ENCODE measurements around the gene ERF.
A peak's percentile ranks its signal among the peaks of the same experiment; 100 is the strongest.

ERF gene

DNA sequence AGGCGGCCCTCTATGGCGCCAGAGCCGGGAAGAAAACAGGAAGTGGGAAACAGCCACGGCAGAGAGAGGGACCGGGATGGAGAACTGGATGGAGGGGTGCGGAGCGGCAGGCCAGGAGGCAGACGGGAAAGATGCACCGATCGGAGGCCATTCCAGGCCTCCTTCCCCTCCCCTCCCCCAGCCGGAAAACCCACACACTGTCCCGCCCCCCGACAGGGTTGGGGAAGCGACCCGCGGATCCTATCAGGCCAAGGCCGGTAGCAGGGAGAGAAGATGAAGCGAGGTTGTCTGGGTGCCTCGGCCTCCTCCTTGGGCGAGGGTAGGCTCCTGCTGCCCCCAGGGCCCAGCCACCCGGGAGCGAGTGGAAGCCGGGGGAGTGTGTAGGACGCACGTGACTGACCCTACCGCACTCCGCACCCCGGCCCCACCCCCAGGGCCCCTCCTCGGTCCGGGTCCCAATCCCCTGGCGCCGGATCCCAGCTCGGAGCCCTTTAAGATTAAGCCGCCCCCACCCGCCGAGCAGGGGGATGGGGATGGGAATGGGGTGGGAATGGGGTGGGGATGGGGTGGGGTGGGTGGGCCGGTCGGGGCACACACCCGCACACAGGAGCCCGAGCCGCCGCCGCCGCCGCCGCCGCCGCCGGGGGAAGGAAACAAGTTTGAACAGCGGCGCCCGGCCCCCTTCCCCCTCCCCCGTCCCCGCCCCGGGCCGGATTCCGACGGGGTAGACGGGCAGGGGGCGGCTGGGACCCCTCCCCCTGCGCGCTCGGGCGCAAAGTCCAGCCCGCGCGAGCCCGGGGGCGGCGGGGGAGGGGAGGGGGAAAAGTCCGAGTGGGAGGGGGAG, 1.5 kb downstream of the ERF start:
- Histone ChIP-seq H3K27ac (ENCODE audit: low read length) (no peak overlapping the region), H3K27me3 (ENCODE audit: control insufficient read depth, insufficient read depth, low read length) (no peaks in the 10 kb centered on the region), H3K4me1 (ENCODE audit: control insufficient read depth, insufficient read depth, low read length) (peaks cover 13% of the 10 kb centered on the region), H3K9me3 (ENCODE audit: control insufficient read depth, insufficient read depth, low read length) (no peaks in the 10 kb centered on the region), H3K4me3 (ENCODE audit: low read length) (peak overlapping the region; percentile 82; the same call in 1 of the 2 replicates), H3K36me3 (ENCODE audit: control insufficient read depth, insufficient read depth, low read length) (peaks cover 7% of the 10 kb centered on the region; the same call in 1 of the 2 replicates)
- no peak for DNase-seq (ENCODE audit: low read depth, low spot score)
- no CpG with 5 or more reads among the region's 71 CpGs for WGBS (ENCODE audit: insufficient coverage, insufficient read length)

DNA sequence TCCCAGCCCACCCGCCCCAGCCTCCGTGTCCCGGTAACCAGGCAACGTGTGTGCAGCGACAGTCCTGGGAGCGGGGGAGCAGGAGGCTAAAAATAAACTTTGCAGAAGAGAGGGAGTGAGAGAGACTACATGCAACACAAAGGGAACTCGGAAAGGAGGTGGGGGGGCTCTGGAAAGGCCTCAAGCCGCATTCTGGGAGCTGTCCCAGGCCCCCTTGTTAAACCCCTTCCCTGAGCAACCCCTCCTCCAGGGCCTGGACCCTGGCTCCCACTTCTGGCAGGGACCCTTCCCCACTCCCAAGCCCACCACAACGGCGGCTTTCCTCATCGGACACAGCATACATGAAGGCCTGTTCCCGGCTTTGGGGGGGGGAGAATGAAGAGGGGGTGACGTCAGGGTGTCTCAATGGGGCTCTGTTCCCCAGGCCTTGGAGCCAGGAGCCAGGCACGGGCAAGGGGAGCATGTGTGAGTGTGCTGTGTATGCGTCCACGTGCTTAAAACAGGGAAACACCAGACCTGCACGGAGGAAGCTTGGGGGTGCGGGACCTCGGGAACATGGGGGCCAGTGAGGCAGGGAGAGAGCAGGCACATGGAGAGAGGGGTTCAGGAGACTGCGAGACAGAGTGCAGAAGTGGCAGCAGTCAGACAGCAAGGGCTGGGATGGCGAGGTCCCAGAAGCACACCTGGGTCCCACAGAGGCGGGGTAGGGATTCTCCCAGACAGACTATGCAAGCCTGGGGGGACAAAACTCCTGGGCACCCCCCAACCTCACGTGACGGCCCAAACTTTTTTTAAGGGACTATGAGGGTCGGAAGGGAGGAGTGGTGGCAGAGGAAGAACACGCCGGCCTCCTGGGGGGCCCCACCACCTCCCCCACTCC, 2.3 kb downstream of the ERF start:
- Histone ChIP-seq H3K4me3 (ENCODE audit: low read length) (peak overlapping the region; percentile 82; the same call in 1 of the 2 replicates), H3K4me1 (ENCODE audit: control insufficient read depth, insufficient read depth, low read length) (peaks cover 13% of the 10 kb centered on the region), H3K36me3 (ENCODE audit: control insufficient read depth, insufficient read depth, low read length) (peaks cover 7% of the 10 kb centered on the region; the same call in 1 of the 2 replicates), H3K27me3 (ENCODE audit: control insufficient read depth, insufficient read depth, low read length) (no peaks in the 10 kb centered on the region), H3K27ac (ENCODE audit: low read length) (no peak overlapping the region), H3K9me3 (ENCODE audit: control insufficient read depth, insufficient read depth, low read length) (no peaks in the 10 kb centered on the region)
- no CpG with 5 or more reads among the region's 27 CpGs for WGBS (ENCODE audit: insufficient coverage, insufficient read length)
- no peak for DNase-seq (ENCODE audit: low read depth, low spot score)

DNA sequence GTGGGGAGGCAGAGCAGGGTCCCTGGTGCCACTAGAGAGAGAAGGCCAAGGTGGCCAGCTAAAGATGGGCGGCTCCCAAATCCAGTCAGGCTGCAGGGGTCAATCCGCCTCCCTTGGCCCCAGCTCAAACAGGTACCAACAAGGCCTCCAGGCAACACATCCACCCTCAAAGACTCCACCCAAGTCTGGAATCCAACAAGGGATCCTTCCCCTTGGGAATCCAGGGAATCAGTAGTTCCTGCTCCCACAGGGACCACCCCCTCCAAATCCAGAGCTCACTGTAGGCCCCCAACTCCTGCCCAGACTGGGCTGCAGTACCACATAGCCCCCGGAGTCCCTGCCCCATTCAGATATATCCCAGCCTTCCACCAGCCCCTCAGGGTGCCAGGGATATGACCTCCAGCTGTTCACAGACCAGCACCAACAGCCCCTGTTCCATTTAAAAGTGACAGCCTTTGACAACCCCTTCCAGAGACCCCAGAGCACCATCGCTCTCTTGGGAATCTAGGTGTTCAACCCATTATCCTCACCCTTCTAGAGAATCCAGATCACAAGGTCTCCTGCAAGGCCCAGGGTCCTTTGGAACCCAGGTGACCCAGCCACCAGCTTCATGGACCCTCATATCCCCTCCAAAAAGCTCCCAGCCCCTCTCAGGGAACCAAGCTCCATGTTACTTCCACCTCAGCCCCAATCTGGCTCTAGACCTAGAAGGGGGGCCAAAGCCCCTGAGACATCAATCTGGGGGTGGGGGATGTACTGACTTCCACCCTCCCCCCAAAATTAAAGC, 3.2 kb downstream of the ERF start:
- H3K27ac ChIP-seq (ENCODE audit: low read length) = no peak overlapping the region

DNA sequence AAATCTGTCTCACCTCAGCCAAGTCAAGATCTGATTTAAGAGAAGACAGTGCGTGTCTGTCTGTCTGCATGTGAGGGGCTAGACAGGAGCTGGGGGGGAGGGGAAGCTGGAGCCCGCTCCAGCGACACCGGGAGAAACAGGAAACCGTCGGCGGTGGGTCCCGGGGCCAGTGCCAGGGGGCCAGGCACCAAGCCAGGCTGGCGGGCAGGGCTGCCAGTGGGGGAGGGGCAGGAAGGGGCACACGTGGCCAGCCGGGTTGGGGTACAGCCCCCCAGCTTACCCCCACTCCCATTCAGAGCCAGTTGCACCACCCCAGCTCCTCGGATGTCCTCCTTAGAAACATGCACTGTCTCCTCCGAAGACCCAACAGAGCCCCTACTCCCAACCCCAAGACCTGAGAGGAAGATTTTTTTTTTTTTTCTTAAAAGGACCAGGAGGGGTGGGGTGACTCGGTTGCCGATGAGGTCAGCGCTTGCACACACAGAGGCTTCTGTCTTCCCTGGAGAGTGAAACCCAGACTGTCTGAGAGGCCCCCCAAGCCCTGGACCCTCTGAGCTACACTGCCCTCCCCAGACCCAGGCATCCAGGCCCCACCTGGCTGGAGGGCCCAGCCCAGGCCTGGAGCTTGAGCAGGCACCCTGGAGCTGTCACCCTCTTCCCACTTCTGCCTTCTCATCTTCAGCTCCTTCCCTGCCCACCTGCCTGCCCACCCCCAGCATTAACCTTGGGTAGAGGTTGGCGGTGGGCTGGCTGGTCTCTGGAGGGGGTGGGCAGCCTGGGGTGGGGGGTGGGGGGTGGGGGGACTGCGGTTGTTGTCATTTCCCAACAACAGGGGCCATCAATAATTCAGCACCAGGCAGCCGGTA, 4.0 kb downstream of the ERF start:
- DNase-seq (ENCODE audit: low read depth, low spot score) = no peak
- H3K36me3 ChIP-seq (ENCODE audit: control insufficient read depth, insufficient read depth, low read length) = peaks cover 7% of the 10 kb centered on the region; the same call in 1 of the 2 replicates

More for the DNA sequence above, 3.2 kb downstream of the ERF start:
- Histone ChIP-seq H3K36me3 (ENCODE audit: control insufficient read depth, insufficient read depth, low read length) (peaks cover 7% of the 10 kb centered on the region; the same call in 1 of the 2 replicates), H3K4me3 (ENCODE audit: low read length) (no peak overlapping the region), H3K9me3 (ENCODE audit: control insufficient read depth, insufficient read depth, low read length) (no peaks in the 10 kb centered on the region), H3K4me1 (ENCODE audit: control insufficient read depth, insufficient read depth, low read length) (peaks cover 13% of the 10 kb centered on the region), H3K27me3 (ENCODE audit: control insufficient read depth, insufficient read depth, low read length) (no peaks in the 10 kb centered on the region)
- DNase-seq (ENCODE audit: low read depth, low spot score) = no peak
- no CpG with 5 or more reads among the region's 4 CpGs for WGBS (ENCODE audit: insufficient coverage, insufficient read length)

DNA sequence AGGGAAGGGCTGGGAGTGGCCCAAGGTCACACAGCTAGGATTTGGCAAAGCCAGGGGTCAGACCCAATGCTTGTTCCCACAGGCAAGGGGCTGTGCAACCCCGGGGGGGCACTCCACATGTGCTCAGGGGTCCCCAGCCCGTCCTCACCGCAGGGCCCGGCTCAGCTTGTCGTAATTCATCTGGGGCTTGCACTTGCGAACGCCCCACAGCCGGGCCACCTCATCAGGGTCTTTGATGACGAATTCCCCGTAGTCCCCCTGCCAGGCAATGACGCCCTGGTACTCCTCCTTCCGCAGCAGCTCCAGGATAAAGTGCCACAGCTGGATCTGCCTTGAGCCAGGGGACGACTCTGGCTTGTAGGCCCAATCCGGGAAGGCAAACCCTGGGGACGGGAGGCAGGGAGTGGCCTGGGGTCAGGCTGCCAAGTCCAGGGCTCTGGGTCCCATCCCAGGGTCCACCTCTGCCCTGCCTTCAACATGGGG, 4.7 kb downstream of the ERF start:
- DNase-seq (ENCODE audit: low read depth, low spot score) = no peak
- no peaks in the 10 kb centered on the region for H3K9me3 ChIP-seq (ENCODE audit: control insufficient read depth, insufficient read depth, low read length)
- peaks cover 15% of the 10 kb centered on the region for H3K4me1 ChIP-seq (ENCODE audit: control insufficient read depth, insufficient read depth, low read length)
- no peaks in the 10 kb centered on the region for H3K27me3 ChIP-seq (ENCODE audit: control insufficient read depth, insufficient read depth, low read length)
- no CpG with 5 or more reads among the region's 15 CpGs for WGBS (ENCODE audit: insufficient coverage, insufficient read length)
- no peak overlapping the region for H3K4me3 ChIP-seq (ENCODE audit: low read length)
- H3K36me3 ChIP-seq (ENCODE audit: control insufficient read depth, insufficient read depth, low read length) = peaks cover 7% of the 10 kb centered on the region; the same call in 1 of the 2 replicates
- no peak overlapping the region for H3K27ac ChIP-seq (ENCODE audit: low read length)

More for the DNA sequence above, 4.0 kb downstream of the ERF start:
- Histone ChIP-seq H3K9me3 (ENCODE audit: control insufficient read depth, insufficient read depth, low read length) (no peaks in the 10 kb centered on the region), H3K4me1 (ENCODE audit: control insufficient read depth, insufficient read depth, low read length) (peaks cover 15% of the 10 kb centered on the region), H3K27ac (ENCODE audit: low read length) (no peak overlapping the region), H3K4me3 (ENCODE audit: low read length) (no peak overlapping the region), H3K27me3 (ENCODE audit: control insufficient read depth, insufficient read depth, low read length) (no peaks in the 10 kb centered on the region)
- no CpG with 5 or more reads among the region's 19 CpGs for WGBS (ENCODE audit: insufficient coverage, insufficient read length)

DNA sequence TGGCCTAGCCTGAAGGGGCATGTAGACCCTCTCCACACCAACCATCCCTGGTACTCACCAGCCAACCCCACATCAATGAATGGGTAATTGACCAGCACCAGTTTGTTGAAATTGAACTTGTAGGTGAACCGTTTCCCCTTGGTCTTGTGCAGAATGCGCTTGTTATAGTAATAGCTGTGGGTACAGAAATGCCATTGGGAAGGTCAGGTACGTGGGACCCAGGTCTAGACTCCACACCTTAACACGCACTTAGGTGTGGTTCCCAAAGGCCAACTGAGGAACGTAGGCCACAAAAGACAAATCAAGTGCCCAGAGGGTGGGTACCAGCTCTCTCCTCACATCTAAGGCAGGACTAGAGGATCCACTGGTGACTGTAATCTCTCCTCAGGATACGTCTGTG, 5.2 kb downstream of the ERF start:
- no CpG with 5 or more reads among the region's 6 CpGs for whole genome bisulfite sequencing (ENCODE audit: insufficient coverage, insufficient read length)
- Histone ChIP-seq H3K9me3 (ENCODE audit: control insufficient read depth, insufficient read depth, low read length) (no peaks in the 10 kb centered on the region), H3K4me3 (ENCODE audit: low read length) (no peak overlapping the region), H3K27ac (ENCODE audit: low read length) (no peak overlapping the region), H3K36me3 (ENCODE audit: control insufficient read depth, insufficient read depth, low read length) (peaks cover 7% of the 10 kb centered on the region; the same call in 1 of the 2 replicates), H3K4me1 (ENCODE audit: control insufficient read depth, insufficient read depth, low read length) (peaks cover 15% of the 10 kb centered on the region), H3K27me3 (ENCODE audit: control insufficient read depth, insufficient read depth, low read length) (no peaks in the 10 kb centered on the region)
- no peak for DNase-seq (ENCODE audit: low read depth, low spot score)

DNA sequence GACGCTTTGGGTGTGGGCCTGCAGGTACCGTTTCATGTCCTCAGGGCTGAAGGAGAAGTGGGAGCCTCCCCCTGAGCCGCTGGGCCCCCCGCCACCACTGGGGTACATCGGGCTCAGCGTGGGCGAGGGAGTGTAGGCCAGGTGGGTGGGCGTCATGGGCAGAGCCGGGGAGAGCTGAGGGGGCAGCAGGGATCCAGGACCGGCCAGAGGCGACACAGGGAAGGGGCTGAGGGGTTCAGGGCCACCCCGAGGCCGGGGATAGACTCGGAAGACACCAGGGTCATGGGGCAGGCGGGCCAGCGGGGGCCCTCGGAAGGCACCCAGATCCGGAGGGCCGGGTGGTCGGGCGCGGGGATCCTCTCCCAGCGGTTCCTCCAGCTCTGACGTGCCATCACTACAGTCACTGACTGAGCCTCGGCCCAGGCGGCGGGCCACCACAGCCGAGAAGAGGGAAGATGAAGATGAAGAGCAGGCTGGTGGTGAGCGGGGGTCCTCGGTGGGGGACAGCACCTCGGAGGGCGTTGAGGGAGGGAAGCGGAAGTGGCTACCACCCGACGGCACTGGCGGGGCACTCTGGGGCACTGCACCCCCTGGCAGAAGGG, 5.7 kb downstream of the ERF start:
- DNase-seq (ENCODE audit: low read depth, low spot score) = no peak
- Histone ChIP-seq H3K36me3 (ENCODE audit: control insufficient read depth, insufficient read depth, low read length) (peaks cover 7% of the 10 kb centered on the region; the same call in 1 of the 2 replicates), H3K9me3 (ENCODE audit: control insufficient read depth, insufficient read depth, low read length) (no peaks in the 10 kb centered on the region), H3K4me3 (ENCODE audit: low read length) (no peak overlapping the region), H3K27me3 (ENCODE audit: control insufficient read depth, insufficient read depth, low read length) (no peaks in the 10 kb centered on the region), H3K4me1 (ENCODE audit: control insufficient read depth, insufficient read depth, low read length) (peaks cover 15% of the 10 kb centered on the region), H3K27ac (ENCODE audit: low read length) (no peak overlapping the region)
- WGBS (ENCODE audit: insufficient coverage, insufficient read length) = no CpG with 5 or more reads among the region's 36 CpGs

DNA sequence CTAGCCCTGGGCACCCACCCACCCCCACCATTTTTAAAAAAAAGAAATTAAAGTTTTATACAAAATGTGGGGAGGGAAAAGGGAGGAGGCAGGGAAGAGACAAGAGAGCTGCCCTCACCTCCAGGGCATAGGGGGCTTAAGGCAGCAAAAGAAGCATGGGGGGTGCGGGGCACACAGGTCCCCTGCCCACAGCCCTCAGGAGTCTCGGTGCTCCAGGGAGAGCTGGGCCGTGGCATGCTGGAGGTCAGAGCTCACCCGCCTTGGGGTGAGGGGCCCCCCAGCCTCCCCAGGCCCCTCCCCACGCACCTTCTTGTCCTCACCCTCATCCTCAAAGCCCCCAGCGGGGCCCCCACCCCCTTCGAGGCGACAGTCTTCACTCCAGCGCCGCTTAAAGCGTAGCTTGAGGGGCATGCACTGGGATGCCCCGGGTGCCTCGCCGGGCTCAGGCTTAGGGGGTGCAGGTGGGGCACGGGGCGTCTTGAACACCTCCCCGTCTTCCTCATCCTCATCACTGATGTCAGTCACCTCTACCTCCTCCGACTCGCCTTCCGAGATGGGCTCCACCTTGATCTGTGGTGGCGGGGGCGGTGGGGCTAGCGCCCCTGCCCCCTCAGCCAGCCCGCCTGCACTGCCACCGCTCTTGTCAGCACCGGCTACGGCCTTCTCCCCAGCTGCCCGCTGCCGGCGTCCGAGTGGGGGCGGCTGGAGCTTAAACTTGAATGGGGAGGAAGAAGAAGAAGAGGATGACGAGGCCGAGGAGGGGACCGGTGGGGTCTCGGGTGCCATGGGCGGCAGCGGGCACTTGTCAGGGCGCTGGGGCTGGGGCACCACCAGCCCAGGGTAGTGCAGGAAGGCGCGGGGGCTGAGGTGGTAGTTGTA, 6.4 kb downstream of the ERF start:
- no peak for DNase-seq (ENCODE audit: low read depth, low spot score)
- H3K9me3 ChIP-seq (ENCODE audit: control insufficient read depth, insufficient read depth, low read length) = no peaks in the 10 kb centered on the region
- no peak overlapping the region for H3K4me3 ChIP-seq (ENCODE audit: low read length)
- H3K4me1 ChIP-seq (ENCODE audit: control insufficient read depth, insufficient read depth, low read length) = peaks cover 15% of the 10 kb centered on the region
- H3K27ac ChIP-seq (ENCODE audit: low read length) = no peak overlapping the region
- H3K27me3 ChIP-seq (ENCODE audit: control insufficient read depth, insufficient read depth, low read length) = no peaks in the 10 kb centered on the region
- no CpG with 5 or more reads among the region's 41 CpGs for WGBS (ENCODE audit: insufficient coverage, insufficient read length)
- H3K36me3 ChIP-seq (ENCODE audit: control insufficient read depth, insufficient read depth, low read length) = peaks cover 7% of the 10 kb centered on the region; the same call in 1 of the 2 replicates
